NCI-H2029 treated with DMSO at 0.1 percent for 48 hours (cell line): ENCODE data around the gene AKT1.
"Not testable (repeated sequence)": the region's sequence is repeated elsewhere in the genome, so short reads cannot be mapped to it uniquely, and the experiment has no call there.

ENCODE experiments used
- DNase-seq: peaks from one replicate; lab custom pipeline; 2025; lab: John Stamatoyannopoulos, UW

The AKT1 gene

DNA sequence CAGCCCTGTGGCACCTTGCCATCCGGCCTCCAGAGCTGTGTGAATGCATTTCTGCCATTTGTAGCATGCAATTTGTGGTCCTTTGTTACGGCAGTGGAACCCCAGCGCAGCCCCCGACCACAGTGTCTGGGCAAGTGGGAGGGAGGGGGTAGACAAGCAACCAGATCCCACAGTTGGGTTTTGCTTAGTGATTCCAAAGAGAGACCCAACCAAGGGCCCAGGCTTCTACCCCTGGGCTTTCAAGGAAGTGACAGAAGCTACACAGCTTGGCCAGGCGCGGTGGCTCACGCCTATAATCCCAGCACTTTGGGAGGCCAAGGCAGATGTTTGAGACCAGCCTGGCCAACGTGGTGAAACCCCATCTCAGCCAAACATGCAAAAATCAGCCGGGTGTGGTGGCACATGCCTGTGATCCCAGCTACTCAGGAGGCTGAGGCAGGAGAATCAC, 23.2 kb upstream of the AKT1 start:
- DNase-seq = no peak

DNA sequence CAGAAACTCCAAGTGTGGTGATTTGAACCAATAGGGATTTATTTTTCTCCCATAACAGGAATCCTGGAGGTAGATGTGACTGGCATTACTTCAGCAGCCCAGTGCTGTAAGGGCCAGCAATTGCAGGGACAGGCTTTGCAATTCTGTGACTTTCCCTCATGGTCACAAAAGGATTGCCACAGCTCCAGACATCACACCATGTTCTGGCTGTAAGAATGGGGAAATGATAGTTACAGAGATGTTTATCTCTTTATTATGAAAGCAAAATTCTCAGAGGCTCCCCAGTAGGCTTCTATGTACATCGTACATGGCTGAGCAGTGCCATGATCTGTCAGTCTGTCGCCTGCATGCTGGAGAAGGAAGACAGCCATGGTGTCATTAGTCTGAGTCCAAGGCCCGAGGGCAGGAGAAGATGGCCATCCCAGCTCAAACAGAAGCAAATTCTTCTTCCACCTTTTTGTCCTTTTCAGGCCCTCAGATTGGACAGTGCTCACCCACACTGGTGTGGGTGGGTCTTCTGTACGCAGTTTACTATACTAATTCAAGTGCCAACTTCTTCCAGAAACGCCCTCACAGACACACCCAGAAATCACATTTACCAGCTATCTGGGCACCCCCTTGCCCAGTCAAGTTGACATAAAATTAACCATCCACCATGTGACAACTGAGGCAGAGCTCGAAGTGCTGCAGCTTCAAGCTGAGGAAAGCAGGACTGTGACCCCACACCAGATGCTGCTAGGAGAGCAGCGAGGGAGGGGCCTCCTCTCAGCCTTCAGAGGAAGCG, 22.6 kb upstream of the AKT1 start:
- no peak for DNase-seq

- DNase-seq = no peak
Observed at GRCh38 chr14:104816616-104816884, 21.0 kb upstream of the AKT1 start.

- DNase-seq = not testable (repeated sequence)
Observed at GRCh38 chr14:104814701-104815100, 19.2 kb upstream of the AKT1 start.

- no peak for DNase-seq
Observed at GRCh38 chr14:104813286-104813685, 17.7 kb upstream of the AKT1 start.

GRCh38 chr14:104810316-104810715, 14.8 kb upstream of the AKT1 start:
- no peak for DNase-seq

- DNase-seq = no peak
Observed at GRCh38 chr14:104808456-104808855, 12.9 kb upstream of the AKT1 start.

- DNase-seq = no peak
Observed at GRCh38 chr14:104806625-104807465, 11.3 kb upstream of the AKT1 start.

- no peak for DNase-seq
Observed at GRCh38 chr14:104805941-104806624, 10.5 kb upstream of the AKT1 start.

GRCh38 chr14:104805326-104805678, 9.8 kb upstream of the AKT1 start:
- DNase-seq = no peak

- no peak for DNase-seq
Observed at GRCh38 chr14:104804481-104805325, 9.2 kb upstream of the AKT1 start.

GRCh38 chr14:104803912-104804410, 8.4 kb upstream of the AKT1 start:
- DNase-seq = no peak

GRCh38 chr14:104803280-104803911, 7.8 kb upstream of the AKT1 start:
- no peak for DNase-seq

- no peak for DNase-seq
Observed at GRCh38 chr14:104802394-104803184, 7.0 kb upstream of the AKT1 start.

GRCh38 chr14:104801520-104802393, 6.2 kb upstream of the AKT1 start:
- DNase-seq = no peak

DNA sequence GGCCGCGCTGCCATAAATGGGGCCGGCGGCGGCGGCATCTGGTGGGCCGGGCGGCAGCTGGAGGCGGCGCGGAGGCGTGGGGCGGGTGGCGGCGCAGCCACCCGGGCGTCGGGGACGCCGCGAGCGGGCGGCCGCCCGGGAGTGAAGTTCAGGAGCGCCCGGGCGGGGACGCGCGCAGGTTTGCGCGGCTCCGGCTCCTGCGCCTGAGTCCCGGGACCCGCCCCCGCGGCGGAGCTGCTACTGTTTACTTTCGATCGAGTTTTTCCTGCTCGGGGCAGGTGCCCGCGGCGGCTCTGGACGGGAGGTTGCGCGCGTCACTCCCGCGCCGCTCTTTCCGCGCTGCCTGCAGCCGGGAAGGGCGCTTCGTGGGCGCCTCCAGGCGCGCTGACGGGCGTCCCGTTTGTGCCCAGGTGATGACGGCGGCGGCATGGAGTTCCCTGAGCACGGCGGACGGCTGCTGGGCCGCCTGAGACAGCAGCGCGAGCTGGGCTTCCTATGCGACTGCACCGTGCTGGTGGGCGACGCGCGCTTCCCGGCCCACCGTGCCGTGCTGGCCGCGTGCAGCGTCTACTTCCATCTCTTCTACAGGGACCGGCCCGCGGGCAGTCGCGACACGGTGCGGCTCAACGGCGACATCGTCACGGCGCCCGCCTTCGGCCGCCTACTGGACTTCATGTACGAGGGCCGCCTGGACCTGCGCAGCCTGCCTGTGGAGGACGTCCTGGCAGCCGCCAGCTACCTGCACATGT, 5.4 kb upstream of the AKT1 start, which contains the start of gene ZBTB42:
Gene ZBTB42, plus strand, starts transcription at position 331 of the 749 bp plus-strand sequence. Its CDS starts 97 bp downstream, at position 428.
- no peak for DNase-seq

DNA sequence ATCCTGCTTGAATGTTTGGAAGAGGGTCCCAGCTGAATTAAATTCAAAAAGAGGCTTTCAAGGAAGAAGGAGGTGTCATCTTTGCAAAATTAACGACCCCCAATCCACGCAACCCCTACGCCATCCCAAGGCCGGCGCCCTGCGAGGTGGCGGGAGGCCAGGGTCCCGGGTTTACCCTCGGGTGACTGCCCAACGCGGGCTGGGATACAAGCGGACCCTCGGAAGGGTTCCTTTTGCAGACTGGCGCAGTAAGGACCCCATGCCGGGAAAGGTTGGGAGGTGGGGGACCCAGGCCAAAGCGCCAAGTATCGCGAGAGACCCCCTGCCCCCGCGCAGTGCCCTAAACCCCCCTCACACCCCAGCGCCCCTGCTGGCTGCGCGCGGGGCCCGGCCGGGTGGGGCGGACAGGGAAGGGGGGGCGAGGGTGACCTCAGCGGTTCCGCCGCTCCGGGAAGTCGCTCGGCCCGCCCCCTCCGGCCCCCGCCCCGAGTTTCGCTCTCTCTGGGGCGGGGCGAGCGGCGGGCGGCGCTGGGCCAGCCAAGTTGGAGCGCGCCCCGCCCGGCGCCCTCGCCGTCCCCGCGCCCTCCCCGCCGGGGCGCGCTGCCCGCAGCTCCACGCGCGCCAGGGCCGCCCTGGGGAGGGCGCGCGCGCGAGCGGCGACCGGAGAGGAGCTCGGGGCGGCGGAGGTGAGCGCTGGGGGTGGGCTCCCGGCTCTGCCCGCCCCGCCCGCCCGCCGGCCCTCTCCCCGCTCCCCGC, 4.6 kb upstream of the AKT1 start:
- no peak for DNase-seq
